Neural progenitor cell (in vitro differentiated cells): ENCODE data around the gene HSPA1B.
"Not testable (repeated sequence)": the region's sequence is repeated elsewhere in the genome, so short reads cannot be mapped to it uniquely, and the experiment has no call there.

Source experiments
- EZH2 ChIP-seq: fragments of 200-600 bp; sonication (generic); IDR thresholded peaks from 2 replicates; pipeline ENCODE4 v1.6.1; 2017; ENCODE audit warnings: antibody characterized with exemption, mild to moderate bottlenecking, moderate library complexity
- TF ChIP-seq, protein P1 (sequence below): fragments of 200-600 bp; sonication (generic); IDR thresholded peaks from 2 replicates; pipeline ENCODE4 v1.5.1; 2017; ENCODE audit warnings: antibody characterized with exemption, mild to moderate bottlenecking

DNA sequence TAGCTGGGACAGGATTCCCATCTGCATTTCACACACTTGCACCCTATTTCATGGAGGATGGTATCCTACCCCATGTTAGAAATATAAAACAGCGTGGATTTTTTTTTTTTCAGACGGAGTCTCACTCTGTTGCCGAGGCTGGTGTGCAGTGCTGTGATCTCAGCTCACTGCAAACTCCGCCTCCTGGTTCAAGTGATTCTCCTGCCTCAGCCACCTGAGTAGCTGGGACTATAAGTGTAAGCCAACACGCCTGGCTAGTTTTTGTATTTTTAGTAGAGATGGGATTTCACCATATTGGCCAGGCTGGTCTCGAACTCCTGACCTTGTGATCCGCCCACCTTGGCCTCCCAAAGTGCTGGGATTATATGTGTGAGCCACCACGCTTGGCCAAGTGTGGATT is 30.2 kb downstream of the HSPA1B start:
- TF ChIP-seq, protein P1, sequence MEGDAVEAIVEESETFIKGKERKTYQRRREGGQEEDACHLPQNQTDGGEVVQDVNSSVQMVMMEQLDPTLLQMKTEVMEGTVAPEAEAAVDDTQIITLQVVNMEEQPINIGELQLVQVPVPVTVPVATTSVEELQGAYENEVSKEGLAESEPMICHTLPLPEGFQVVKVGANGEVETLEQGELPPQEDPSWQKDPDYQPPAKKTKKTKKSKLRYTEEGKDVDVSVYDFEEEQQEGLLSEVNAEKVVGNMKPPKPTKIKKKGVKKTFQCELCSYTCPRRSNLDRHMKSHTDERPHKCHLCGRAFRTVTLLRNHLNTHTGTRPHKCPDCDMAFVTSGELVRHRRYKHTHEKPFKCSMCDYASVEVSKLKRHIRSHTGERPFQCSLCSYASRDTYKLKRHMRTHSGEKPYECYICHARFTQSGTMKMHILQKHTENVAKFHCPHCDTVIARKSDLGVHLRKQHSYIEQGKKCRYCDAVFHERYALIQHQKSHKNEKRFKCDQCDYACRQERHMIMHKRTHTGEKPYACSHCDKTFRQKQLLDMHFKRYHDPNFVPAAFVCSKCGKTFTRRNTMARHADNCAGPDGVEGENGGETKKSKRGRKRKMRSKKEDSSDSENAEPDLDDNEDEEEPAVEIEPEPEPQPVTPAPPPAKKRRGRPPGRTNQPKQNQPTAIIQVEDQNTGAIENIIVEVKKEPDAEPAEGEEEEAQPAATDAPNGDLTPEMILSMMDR, result not testable (repeated sequence)
- not testable (repeated sequence) for TF ChIP-seq EZH2
